GM15510 (cell line): ENCODE measurements around the gene TTC27.

ENCODE experiments used
- POLR2A ChIP-seq: IDR thresholded peaks from 3 replicates; pipeline ENCODE4 v1.6.1; 2011; ENCODE audit warnings: borderline replicate concordance; ENCODE audit not compliant: insufficient read length; ENCODE audit errors: extremely low read depth

The TTC27 gene

DNA sequence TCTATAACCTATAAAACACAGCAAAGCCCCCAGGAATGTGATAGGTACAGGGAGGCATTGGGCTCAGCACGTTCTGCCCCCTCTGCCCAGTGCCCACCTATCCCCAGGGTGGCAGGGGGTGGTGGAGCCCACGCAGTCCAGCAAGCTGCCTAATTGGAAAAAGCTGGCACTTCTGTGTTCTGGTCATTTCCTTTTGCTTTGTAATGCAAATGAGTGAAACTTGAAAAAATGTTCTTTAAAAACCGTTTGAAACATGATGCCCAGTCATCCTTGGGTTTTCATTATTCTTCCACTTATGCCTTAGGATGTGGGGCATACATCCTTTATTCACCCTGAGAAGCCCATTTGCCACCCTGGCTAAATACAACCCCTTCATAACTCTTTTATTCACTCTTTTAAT, 229.0 kb downstream of the TTC27 start:
- TF ChIP-seq POLR2A: no peak

DNA sequence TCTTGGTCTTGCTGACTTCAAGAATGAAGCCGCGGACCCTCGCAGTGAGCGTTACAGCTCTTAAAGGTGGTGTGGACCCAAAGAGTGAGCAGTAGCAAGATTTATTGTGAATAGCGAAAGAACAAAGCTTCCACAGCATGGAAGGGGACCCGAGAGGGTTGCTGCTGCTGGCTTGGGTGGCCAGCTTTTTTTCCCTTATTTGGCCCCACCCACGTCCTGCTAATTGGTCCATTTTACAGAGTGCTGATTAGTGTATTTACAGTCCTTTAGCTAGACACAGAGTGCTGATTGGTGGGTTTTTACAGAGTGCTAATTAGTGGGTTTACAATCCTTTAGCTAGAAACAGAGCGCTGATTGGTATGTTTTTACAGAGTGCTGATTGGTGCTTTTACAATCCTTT, 230.9 kb downstream of the TTC27 start:
- no peak for TF ChIP-seq POLR2A

DNA sequence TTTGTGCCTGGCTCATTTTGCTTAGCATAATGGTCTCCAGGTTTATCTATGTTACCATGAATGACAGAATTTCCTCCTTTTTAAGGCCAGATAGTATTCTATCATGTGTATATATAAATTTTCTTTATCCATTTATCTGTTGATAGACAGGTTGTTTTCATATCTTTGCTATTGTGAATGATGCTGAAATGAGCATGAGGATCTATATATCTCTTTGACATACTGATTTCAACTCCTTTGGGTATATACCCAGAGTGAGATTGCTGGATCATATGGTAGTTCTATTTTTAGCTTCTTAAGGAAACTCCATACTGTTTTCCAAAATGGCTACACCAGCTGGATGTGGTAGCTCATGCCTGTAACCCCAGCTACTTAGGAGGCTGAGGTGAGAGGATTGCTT, 232.5 kb downstream of the TTC27 start:
- TF ChIP-seq POLR2A: no peak

DNA sequence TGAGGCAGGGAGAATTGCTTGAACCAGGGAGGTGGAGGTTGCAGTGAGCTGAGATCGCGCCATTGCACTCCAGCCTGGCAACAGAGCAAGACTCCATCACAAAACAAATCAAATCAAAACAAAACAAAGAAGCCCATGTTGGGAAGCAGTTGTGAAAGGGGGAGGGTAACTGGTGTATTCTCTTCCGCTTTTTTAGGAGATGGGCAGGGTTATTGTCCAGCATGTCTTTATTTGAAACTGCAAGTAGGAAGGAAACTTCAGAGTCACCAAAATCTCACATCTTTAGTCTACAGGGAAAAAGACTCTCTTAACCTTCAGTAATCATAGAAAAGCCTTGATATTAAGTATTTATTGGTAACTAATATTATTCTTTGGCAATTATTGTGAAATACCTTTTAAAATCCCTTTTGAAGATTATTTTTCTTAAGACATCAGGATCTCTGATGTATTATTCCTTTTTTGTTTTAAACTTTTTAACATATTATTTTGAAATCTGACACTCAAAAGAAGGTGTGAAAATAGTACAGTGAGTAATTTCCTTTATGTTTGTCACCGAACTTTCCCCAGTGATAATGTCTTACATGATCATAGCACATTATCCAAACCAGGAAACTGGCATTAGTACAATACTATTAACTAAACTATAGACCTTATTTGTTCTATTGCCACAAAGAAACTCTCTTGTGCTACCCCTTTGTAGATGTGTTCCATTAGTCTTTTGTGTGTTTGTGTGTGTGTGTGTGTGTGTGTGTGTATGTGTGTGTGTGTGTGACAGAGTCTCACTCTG, 234.6 kb downstream of the TTC27 start:
- TF ChIP-seq POLR2A: no peak

DNA sequence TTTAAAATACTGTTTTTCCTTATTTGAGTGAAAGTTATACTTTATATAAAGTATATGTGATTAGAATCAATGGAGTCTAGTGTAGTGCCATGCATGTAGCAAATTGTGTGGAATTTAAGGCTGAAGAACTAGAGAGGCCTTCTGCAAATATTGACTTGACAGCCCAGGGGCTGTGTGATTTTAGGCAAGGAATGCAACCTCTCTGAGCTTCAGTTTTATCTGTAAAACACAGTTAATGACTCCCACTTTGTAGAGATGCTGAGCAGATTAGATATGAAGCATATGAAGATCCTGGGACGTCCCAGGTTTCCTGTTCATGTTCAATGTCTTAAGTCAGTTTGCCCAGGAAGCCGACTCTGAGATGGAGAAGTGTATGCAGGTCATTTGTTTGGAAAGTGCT, 235.5 kb downstream of the TTC27 start:
- TF ChIP-seq POLR2A: no peak

DNA sequence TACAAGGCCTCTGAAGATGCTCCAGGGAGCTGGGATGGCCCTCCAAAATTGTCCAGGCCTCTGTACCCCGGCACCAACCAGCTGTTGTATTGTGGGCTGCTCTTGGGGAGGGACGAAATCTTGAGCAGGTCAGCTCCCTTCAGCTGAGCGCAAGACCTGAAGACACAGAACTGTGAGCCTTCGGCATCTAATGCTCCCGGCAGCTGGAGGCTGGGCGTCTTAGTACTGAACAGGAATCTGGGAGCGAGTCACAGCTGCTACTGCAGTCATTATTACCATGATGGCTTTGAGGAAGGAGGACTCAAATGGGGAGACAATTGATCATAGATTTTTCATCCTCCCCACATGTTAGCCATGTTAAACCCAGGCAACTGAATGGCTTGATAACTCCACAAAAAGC, 236.0 kb downstream of the TTC27 start:
- no peak for TF ChIP-seq POLR2A

DNA sequence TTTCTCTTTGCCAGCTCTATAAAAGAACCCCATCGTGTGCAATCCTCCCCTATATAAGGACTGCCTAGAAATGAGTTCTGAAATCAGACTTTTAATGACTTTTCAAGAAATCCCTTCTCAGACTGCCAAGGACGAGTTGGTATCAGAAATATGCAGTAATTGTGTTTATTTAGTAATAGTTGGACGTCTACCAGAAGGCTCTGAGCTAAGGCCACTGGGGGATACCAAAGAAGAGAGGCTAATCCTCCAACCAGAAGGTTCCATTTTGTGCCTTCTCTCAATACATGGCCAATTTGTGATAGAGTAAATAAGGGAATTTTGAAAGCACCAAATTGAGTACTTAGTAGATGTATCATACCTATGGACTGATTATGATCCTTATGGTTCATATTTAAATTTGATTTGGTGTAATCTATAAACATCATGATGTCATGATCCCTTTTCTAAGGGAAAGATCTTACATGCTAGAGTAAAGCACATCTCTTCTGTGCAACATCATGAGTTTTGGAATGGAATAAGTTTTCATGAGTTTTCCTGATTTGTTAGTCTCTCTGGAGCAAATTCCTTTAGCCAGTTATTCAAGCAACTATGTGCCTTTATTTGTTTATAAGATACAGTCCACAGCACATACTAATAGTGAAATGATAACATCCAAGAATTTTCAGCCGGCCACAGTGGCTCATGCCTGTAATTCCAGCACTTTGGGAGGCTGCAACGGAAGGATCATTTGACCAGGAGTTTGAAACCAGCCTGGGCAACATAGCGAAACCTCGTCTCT, 236.7 kb downstream of the TTC27 start:
- no peak for TF ChIP-seq POLR2A

DNA sequence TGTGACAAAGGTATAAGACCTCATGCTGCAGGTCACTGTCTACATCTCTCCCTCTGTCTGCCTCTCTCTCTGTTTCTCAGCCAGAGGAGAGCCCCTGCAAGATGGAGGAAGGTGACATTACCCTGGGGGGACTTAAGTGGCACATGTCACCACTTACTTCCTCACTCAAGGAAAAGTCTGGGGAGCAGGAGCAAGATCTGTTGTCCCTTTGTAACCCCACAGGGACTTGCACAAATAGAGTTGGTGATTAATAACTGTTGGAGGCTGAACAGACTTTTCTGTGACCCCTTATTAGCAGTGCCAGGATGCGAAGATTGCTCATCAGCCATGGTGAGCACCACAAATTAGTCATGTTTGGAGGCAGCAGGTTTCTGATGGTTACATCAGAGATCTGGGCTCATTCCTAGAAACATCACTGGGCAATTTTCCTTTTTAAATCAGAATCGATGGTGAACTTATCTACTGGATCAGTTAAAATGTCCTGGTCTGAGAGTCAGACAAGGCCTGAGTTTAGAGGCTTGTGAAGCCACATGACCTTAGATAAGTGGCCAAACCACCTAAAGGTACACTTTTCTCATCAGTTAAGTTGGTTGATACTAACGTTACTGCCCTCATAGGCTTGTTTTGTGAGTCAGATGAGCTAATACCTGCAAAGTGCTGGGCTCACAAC, 237.7 kb downstream of the TTC27 start:
- TF ChIP-seq POLR2A: no peak
